Effector memory CD8-positive, alpha-beta T cell (primary cell): Measurements from ENCODE around the gene ADPRH.
"Not testable (repeated sequence)": the region's sequence is repeated elsewhere in the genome, so short reads cannot be mapped to it uniquely, and the experiment has no call there.

Experiments
- ATAC-seq: fragments of 150-1000 bp; cut with Tn5 transposase; replicated peaks from 2 replicates; pipeline ENCODE4 v1.10.0; 2021; ENCODE audit warnings: mild to moderate bottlenecking, moderate library complexity
- DNase-seq, 3 experiments: peaks; one replicate each; pipeline ENCODE4 v3.0.0; 2021
- H3K27ac Mint-ChIP-seq, 2 donors: one replicate each; pipeline ENCODE4 v1.8.0; 2022; ENCODE audit warnings: mild to moderate bottlenecking in 2 of 2, mixed read lengths in 2 of 2, moderate library complexity in 2 of 2
- H3K27me3 Mint-ChIP-seq, 2 donors: one replicate each; pipeline ENCODE4 v1.8.0; 2022; ENCODE audit warnings: mixed read lengths in 2 of 2
- H3K36me3 Mint-ChIP-seq: one replicate; pipeline ENCODE4 v1.8.0; 2022; ENCODE audit warnings: mild to moderate bottlenecking, moderate library complexity, mixed read lengths; ENCODE audit not compliant: insufficient read depth
- H3K4me1 Mint-ChIP-seq, 2 donors: one replicate each; pipeline ENCODE4 v1.8.0; 2022; ENCODE audit warnings: low read depth in 2 of 2, mixed read lengths in 2 of 2
- H3K4me3 Mint-ChIP-seq, 2 donors: one replicate each; pipeline ENCODE4 v1.8.0; 2022; ENCODE audit warnings: mild to moderate bottlenecking in 2 of 2, mixed read lengths in 2 of 2, moderate library complexity in 2 of 2
- H3K9me3 Mint-ChIP-seq, 2 donors: one replicate each; pipeline ENCODE4 v1.8.0; 2022; ENCODE audit warnings: mixed read lengths in 2 of 2

ADPRH gene

DNA sequence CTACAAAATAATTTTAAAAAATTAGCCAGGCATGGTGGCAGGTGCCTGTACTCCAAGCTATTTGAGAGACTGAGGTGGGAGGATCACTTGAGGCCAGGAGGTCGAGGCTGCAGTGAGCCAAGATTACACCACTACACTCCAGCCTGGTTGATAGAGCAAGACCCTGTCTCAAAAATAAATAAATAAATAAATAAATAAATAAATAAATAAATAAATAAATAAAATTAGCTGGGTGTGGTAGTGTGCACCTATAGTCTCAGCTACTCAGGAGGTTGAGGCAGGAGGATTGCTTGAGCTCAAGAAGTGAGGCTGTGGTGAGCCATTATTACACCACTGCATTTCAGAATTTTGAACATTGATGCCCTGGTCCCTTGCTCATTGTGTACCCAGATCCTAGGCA, 15.6 kb downstream of the ADPRH start:
- ATAC-seq, H3K27ac Mint-ChIP-seq, H3K36me3 Mint-ChIP-seq, H3K4me1 Mint-ChIP-seq, DNase-seq, H3K4me3 Mint-ChIP-seq, H3K9me3 Mint-ChIP-seq: not testable (repeated sequence)
- peaks cover 0 to 14% of the 10 kb centered on the region in 2 donors for H3K27me3 Mint-ChIP-seq

DNA sequence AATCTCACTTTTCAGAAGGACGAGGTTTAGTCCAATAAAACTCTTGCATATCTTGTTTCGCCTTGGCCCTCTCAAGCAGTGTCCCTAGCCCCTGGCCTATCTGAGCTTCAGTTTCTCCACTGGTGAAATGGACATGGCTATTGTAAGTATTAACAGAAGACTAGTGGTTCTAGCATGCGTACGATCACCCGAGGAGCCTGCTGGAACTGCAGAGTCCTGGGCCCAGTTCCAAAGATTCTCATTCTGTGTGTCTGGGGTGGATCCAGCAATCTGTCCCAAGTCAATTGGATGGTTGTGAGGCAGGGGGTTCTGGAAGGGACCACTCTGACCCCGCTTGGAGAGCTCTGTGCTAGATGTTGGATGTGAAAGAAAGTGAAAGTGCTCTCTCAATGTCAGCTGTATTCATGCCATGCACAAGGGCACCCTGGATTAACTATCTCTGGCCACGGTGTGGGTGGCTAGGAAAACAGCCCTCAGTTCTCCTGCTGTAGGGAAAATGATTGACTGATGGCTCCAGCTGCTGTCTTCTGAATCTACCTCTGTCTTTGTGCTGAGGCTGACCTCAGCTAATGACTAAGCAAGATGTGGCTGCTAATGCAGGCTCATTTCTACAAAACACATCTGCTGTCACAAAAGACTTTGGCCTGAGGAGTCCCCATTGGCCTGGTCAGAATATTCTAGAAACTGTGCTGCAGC, 16.5 kb downstream of the ADPRH start:
- DNase-seq (no peak), ATAC-seq (no peak)
- Mint-ChIP-seq H3K9me3 (no peaks in the 10 kb centered on the region), H3K4me3 (no peak overlapping the region), H3K36me3 (no peaks in the 10 kb centered on the region), H3K27me3 (peaks cover 0 to 8% of the 10 kb centered on the region in 2 donors), H3K27ac (no peak overlapping the region), H3K4me1 (no peaks in the 10 kb centered on the region)

DNA sequence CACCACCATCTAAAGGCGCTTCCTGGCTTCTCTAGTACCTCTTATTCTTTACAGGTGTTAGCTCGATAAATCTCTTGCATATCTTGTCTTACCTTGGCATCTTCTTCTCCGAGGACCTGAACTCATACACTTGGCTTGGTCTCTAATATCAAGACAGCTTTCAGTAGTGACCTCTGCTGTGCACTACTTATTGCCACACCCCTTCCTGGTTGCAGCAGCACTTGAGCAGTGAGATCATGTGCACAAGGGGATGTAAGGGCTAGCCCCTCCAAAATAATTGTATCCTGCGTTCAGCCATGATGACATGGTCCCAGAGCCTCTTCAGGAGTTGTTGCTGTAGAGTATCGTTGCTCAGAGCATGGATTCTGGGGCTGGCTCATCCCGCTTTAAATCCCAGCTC, 17.1 kb downstream of the ADPRH start:
- H3K4me3 Mint-ChIP-seq: no peak overlapping the region
- H3K27me3 Mint-ChIP-seq: peaks cover 0 to 8% of the 10 kb centered on the region in 2 donors
- H3K4me1 Mint-ChIP-seq: no peaks in the 10 kb centered on the region
- ATAC-seq (no peak), DNase-seq (no peak)
- no peak overlapping the region for H3K27ac Mint-ChIP-seq
- no peaks in the 10 kb centered on the region for H3K9me3 Mint-ChIP-seq
- H3K36me3 Mint-ChIP-seq: no peaks in the 10 kb centered on the region

DNA sequence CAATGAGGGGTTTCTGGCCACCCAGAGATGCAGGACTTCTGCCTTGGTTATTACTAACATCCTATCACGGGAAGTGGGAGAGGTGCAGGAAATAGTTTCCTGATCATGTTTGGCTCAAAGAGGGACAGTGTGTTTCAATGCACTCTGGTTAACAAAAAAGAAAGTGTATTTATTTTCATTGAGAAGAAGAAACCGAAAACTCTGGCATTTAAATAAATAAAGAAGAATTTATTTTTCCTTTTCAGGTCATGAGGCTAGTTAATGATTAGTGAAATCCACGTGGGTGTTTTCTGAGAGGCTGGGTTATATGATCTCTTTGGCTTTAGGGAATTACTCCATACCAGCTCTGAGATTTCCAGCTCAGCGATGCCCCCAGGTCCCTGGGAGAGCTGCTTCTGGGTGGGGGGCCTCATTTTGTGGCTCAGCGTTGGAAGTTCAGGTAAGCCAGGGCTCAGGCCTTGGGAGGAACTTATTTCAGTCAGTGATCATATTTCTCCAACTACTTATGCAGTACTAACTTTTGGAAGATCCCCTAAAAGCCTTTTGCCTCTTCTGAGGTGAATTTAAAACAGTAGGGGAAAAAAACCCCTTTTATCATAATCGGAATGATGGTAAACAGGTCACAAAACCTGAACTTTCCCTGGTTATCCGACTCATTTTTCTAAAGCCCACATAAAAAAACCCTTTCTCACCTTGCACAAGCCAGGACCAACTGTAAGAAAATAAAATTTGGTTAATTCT, 18.4 kb downstream of the ADPRH start, which contains the start of gene PLA1A:
TSS of gene PLA1A (plus strand) at position 338 of the 741 bp plus-strand sequence. CDS start at position 367, 29 bp downstream.
- Mint-ChIP-seq H3K36me3 (no peaks in the 10 kb centered on the region), H3K27ac (no peak within 1 kb of the TSS), H3K9me3 (no peaks in the 10 kb centered on the region), H3K4me3 (no peak within 1 kb of the TSS), H3K27me3 (peaks cover 0 to 8% of the 10 kb centered on the region in 2 donors), H3K4me1 (no peaks in the 10 kb centered on the region)
- ATAC-seq: no peak
- no peak for DNase-seq

DNA sequence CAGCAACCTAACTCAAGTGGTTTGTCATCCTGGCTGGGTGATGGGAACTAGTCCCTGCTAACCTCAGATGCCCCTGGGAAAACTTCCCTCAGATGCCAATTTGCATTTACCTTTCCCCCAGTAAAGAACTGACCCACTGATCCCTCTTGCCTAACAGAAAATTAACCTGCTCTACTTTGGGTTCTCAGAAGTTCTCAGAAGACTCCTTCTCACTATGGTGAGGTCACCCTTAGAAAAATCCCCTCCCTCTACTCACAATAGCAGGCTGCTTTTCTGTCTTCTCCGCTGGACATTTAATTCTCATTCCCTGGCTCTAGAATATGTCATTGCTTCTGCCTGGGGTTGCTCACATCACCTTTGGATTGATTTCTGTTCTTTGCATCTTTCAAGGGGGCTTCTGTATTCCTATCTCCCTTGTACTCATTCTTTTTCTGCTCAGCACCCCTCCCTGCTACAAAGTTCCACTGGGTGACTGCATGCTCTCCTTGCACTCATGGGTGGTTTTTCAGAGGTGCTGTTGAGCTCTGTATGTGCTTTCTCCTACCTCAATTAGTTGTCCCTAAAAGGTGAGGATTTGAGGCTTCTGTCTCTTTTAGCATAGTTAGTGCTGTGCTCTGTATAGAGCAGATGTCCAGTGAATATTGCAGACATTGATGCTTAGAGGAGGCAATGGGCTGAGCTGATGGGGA, 19.3 kb downstream of the ADPRH start:
- Mint-ChIP-seq H3K4me3 (no peak overlapping the region), H3K27me3 (peaks cover 0 to 4% of the 10 kb centered on the region in 2 donors), H3K4me1 (no peaks in the 10 kb centered on the region), H3K36me3 (no peaks in the 10 kb centered on the region), H3K27ac (no peak overlapping the region), H3K9me3 (no peaks in the 10 kb centered on the region)
- ATAC-seq: no peak
- no peak for DNase-seq

DNA sequence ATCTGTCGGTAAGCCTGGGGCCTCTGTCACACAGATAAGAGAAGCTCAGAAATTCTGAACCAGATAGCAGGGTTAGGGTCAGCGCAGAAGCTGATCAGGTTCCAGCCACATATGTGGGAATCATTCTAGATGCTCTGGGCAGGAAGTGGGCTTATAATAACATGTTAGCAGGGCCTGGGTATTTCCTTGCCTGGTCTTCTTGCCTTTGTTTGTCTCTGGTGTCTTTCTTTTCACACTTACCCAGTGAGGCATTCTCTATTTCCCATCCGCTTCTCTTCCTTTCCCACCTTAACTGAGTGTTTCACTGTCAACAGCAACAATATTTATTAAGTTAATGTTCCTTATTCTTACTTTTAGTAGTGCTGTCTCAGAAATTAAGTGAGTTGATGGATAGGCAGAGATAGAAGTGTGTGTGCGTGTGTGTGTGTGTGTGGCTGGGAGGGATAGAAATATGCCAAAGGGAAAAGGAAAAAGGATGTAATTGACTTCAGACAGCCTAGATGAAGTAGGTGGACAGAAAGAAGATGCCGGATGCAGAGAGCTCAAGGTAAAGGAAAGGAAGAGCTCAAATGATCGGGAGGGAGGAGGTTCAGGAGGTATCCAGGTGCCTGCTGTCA, 20.4 kb downstream of the ADPRH start:
- H3K36me3 Mint-ChIP-seq: no peaks in the 10 kb centered on the region
- no peaks in the 10 kb centered on the region for H3K4me1 Mint-ChIP-seq
- H3K9me3 Mint-ChIP-seq: no peaks in the 10 kb centered on the region
- H3K27me3 Mint-ChIP-seq: no peaks in the 10 kb centered on the region
- no peak overlapping the region for H3K4me3 Mint-ChIP-seq
- ATAC-seq (no peak), DNase-seq (no peak)
- peak overlapping the region in 1 of 2 donors; percentile 32 for H3K27ac Mint-ChIP-seq

DNA sequence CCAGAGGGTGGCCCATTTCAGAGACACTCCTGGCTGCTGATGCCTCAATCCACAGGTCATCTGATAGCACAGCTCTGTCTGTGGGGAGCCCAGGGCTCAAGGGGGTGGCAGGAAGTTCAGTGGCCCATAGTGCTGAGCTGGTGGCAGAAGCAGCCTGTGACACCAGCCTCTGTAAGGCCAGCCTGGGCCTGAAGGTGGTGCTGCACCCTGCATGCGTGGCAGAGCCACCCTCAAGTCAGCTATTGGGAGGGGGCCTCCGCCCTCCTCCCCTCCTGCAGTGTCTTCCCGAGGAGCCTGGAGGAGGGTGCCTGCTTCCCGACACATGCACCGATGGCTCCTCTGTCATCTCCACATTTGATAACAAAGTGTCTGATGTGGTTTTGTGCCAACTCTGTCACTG, 21.4 kb downstream of the ADPRH start:
- ATAC-seq: peak; percentile 56
- Mint-ChIP-seq H3K4me1 (no peaks in the 10 kb centered on the region), H3K9me3 (no peaks in the 10 kb centered on the region), H3K4me3 (no peak overlapping the region), H3K27ac (no peak overlapping the region), H3K27me3 (no peaks in the 10 kb centered on the region), H3K36me3 (no peaks in the 10 kb centered on the region)
- DNase-seq: no peak

DNA sequence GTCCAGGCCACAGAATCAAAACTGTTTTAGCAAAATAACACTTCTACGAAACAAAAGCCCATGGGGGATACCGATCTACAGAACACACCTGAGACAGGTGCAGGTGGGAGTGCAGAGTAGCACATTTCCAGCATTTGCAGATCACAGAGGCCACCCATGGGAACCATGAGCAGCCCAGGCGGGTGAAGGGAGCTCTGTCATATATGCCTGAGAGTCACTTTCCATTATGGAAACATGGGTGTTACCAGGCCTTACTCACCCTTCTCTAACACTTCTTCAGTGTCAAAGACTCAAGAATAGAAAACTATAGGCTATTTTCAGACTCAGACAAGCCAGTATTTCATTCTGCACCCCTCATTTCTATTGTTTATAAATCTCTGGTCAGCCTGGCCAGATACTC, 21.9 kb downstream of the ADPRH start:
- H3K27ac Mint-ChIP-seq: no peak overlapping the region
- no peaks in the 10 kb centered on the region for H3K4me1 Mint-ChIP-seq
- DNase-seq (no peak), ATAC-seq (no peak)
- H3K9me3 Mint-ChIP-seq: no peaks in the 10 kb centered on the region
- no peaks in the 10 kb centered on the region for H3K27me3 Mint-ChIP-seq
- no peaks in the 10 kb centered on the region for H3K36me3 Mint-ChIP-seq
- no peak overlapping the region for H3K4me3 Mint-ChIP-seq

DNA sequence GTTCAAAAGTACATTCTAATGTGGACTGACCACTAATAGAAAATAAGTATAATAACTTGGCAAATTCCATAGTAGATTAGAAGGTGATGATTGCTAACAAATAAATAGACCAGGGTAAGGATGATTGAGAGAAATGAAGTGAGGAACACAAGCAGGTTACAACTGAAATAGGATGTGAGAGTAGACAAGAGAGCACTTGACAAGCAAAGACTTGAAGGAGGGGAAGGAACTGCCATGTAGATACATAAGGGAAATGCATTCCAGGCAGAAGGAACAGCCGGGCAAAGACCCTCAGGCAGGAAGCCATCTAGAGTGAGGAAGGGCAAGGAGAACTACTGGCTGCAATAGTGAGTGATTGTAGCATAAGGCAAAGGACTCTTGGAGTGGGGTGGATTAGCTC, 23.4 kb downstream of the ADPRH start:
- H3K27ac Mint-ChIP-seq: no peak overlapping the region
- ATAC-seq (no peak), DNase-seq (no peak)
- no peaks in the 10 kb centered on the region for H3K4me1 Mint-ChIP-seq
- H3K4me3 Mint-ChIP-seq: no peak overlapping the region
- H3K9me3 Mint-ChIP-seq: no peaks in the 10 kb centered on the region
- H3K27me3 Mint-ChIP-seq: no peaks in the 10 kb centered on the region
- no peaks in the 10 kb centered on the region for H3K36me3 Mint-ChIP-seq

DNA sequence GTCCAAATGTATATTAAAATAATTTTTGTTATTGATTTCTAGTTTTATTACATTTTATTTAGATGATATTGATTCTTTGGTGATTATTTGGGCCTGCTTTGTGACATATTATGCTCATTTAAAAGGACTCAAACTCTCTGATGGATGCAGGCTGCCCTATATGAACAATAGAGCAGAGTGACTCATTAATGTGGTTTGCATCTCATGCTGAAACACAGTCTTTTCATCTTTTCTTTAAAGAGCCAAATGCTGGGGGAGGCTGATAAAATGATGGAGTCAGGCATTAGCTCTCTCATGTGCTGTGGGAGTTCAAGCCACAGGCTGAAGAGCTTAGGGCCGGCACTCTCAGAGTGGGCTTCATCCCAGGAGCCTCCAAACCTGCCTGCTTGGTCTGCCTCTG, 25.6 kb downstream of the ADPRH start:
- Mint-ChIP-seq H3K4me1 (no peaks in the 10 kb centered on the region), H3K36me3 (no peaks in the 10 kb centered on the region), H3K27ac (no peak overlapping the region), H3K4me3 (no peak overlapping the region), H3K27me3 (peaks cover 10 to 12% of the 10 kb centered on the region in 2 donors), H3K9me3 (no peaks in the 10 kb centered on the region)
- ATAC-seq: no peak
- DNase-seq: no peak

DNA sequence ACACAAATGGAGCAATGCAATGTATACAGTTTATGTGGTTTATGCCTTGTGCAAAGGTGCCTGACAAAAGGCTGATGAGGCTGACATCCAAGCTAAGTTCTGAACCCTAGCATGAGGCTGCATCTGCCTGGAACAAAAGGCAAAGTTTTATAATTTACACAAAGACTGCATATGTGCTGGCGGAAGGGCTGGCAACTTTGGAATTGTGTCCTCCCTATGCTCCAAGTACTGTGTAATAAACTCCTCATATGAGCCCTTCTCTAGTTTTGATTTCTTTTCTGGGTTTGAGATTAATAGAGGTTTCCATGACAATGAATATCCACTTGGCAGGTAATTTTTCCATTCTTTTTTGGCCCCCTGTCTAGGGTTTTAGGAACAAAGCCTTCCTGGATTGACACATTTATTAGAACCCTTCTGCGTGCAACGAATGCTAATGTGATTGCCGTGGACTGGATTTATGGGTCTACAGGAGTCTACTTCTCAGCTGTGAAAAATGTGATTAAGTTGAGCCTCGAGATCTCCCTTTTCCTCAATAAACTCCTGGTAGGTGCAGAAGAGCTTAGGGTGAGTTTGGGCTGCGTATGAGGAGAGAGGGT, 29.2 kb downstream of the ADPRH start:
- Mint-ChIP-seq H3K27ac (no peak overlapping the region), H3K9me3 (no peaks in the 10 kb centered on the region), H3K4me3 (no peak overlapping the region), H3K27me3 (peaks cover 12 to 14% of the 10 kb centered on the region in 2 donors), H3K36me3 (no peaks in the 10 kb centered on the region), H3K4me1 (no peaks in the 10 kb centered on the region)
- DNase-seq (no peak), ATAC-seq (no peak)

DNA sequence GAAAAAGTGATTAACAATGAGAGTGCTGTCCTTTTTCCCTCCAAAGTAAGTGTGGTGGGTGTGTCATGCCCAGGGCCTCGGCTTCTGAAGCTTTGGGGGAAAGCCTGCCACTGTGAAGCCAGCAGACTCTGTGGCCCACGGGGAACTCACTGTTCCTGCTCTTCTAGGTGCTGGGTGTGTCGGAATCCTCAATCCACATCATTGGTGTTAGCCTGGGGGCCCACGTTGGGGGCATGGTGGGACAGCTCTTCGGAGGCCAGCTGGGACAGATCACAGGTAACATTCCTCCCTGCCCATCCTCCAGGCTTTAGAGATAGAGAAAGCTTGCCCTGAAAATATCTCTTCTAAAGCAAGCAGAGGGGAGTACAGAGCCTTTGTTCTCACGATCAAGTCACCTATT, 30.0 kb downstream of the ADPRH start:
- DNase-seq: no peak
- no peaks in the 10 kb centered on the region for H3K4me1 Mint-ChIP-seq
- no peak overlapping the region for H3K27ac Mint-ChIP-seq
- ATAC-seq: no peak
- peaks cover 12 to 14% of the 10 kb centered on the region in 2 donors for H3K27me3 Mint-ChIP-seq
- H3K4me3 Mint-ChIP-seq: no peak overlapping the region
- H3K36me3 Mint-ChIP-seq: no peaks in the 10 kb centered on the region
- no peaks in the 10 kb centered on the region for H3K9me3 Mint-ChIP-seq

DNA sequence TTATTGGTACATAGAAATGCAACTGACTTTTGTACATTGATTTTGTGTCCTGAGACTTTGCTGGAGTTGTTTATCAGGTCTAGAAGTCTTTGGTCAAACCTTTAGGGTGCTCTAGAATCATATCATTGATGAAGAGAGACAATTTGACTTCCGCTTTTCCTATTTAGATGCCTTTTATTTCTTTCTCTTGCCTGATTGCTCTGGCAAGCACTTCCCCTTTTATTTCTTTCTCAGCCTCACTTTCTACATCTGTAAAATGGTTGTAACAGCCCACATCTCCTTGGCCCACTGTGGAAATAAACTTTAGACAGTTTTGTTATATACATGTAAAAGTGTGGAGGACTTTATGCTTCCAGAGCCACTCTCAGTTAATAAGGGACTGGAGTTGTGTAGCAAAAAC, 32.4 kb downstream of the ADPRH start:
- no peaks in the 10 kb centered on the region for H3K36me3 Mint-ChIP-seq

More for the DNA sequence above, 32.4 kb downstream of the ADPRH start:
- H3K4me3 Mint-ChIP-seq: no peak overlapping the region
- H3K4me1 Mint-ChIP-seq: no peaks in the 10 kb centered on the region
- peaks cover 13 to 14% of the 10 kb centered on the region in 2 donors for H3K27me3 Mint-ChIP-seq
- H3K27ac Mint-ChIP-seq: no peak overlapping the region
- H3K9me3 Mint-ChIP-seq: no peaks in the 10 kb centered on the region
- ATAC-seq (no peak), DNase-seq (no peak)
